Activated T-helper 1 cell treated with anti-CD3 and anti-CD28 coated beads, Interleukin-2, amount 50 U/mL, for 16 hours (primary cell): ENCODE data around the gene NMUR2.

ENCODE experiments used
- DNase-seq, 2 donors: peaks; one replicate each; pipeline ENCODE4 v3.0.0-alpha.2; 2020; ENCODE audit warnings: low read depth in 1 of 2, low spot score in 1 of 2

The NMUR2 gene

GRCh38 chr5:152369298-152369697 is 35.8 kb downstream of the NMUR2 start:
- DNase-seq = no peak

DNA sequence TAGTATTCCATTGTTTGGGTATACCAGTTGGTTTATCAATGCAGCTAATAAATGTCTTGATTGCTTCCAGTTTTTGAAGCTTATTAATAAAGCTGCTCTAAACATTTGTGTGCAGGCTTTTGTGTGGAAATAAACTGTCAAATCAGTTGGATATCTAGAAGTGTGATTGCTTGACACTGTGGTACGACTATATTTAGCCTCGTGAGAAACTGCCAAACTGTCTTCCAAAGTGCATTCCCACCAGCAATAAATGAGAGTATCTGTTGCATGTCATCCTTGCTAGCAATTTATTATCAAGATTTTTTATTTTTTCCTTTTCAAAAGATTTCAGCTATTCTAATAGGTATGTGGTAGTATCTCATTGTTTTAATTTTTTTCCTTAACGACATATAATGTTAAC is 37.5 kb downstream of the NMUR2 start:
- DNase-seq = no peak

DNA sequence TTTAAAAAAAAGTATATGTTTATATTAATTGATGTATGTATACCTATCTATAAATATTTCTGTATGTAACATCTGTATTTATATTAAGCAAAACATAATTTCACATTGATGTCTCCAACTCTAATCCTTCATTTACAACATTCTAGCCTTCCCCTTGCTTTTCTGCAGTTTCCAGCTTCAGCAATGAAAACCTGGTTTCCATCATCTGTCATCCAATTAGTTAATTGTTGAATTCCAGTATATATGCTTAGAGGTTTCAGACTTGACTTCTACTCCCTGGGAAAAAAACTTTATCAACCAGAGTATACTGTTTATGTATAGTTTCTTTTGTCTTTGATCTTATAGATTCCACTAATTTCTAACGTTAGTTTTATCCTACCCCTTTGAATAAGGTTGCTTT is 38.4 kb downstream of the NMUR2 start:
- DNase-seq = no peak

DNA sequence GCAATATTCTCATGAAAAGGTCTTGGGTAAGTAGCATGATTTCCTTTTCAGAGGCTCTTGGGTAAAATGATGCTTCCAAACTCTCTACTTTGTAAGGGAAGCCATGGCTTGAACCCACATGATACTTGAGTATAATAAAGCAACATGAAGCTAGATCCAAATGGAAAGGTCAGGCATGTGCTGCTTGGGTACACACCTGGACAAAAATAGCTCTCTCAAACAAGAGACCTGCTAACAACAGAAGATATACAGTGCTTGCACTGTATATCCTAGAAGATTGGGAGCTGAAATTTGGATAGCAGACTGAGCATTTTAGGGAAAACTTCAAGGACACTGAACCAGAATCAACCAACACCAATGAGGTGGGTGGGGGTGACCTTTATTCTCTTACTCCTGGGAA is 40.2 kb downstream of the NMUR2 start:
- DNase-seq = no peak

GRCh38 chr5:152364172-152364571 is 40.9 kb downstream of the NMUR2 start:
- DNase-seq = no peak

GRCh38 chr5:152358861-152359568 is 46.1 kb downstream of the NMUR2 start:
- no peak for DNase-seq

GRCh38 chr5:152356506-152356905 is 48.6 kb downstream of the NMUR2 start:
- no peak for DNase-seq

DNA sequence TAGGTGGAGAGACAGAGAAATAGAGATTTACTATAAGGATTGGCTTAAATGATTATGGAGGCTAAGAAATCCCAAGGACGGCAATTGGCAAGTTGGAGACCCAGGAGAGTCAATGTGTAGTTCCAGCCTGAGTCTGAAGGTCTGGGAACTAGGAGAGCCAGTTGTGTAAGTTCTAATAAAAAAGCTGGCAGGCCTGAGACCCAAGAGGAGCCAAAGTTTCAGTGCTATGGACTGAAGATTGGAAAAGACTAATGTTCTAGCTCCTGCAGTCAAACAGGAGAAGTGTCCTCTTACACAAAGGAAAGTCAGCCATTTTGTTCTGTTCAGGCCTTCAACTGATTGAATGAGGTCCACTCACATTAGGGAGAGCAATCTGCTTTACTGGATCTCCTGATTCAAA is 50.0 kb downstream of the NMUR2 start:
- no peak for DNase-seq

GRCh38 chr5:152353001-152353400 is 52.1 kb downstream of the NMUR2 start:
- no peak for DNase-seq

GRCh38 chr5:152349683-152350526 is 55.2 kb downstream of the NMUR2 start:
- DNase-seq = no peak
